Gastroesophageal sphincter (tissue), 4 donors: ENCODE results near the gene FAM111A. TPM values are rescaled to one million over a fixed set of nuclear protein-coding genes. Genes with fewer than 3 reads are reported as not detected.

Source experiments
- ATAC-seq: fragments of 150-250 bp; one replicate; pipeline ENCODE4 v1.9.1; 2016; ENCODE audit warnings: mild to moderate bottlenecking, moderate library complexity
- H3K27ac ChIP-seq, 4 donors: fragments of 200-600 bp; sonication (generic) in 3 of 4; 1 replicate in 3 of 4; 2 replicates in 1 of 4; pipeline ENCODE4 v1.5.1; 2016 to 2019
- H3K27me3 ChIP-seq: fragments of 200-600 bp; sonication (generic); one replicate; pipeline ENCODE4 v1.5.1; 2019
- H3K36me3 ChIP-seq, 2 donors: fragments of 200-600 bp; sonication (generic); one replicate each; pipeline ENCODE4 v1.5.1; 2019; ENCODE audit warnings: control low read depth in 1 of 2
- H3K4me1 ChIP-seq, 3 donors: fragments of 200-600 bp; sonication (generic); 1 replicate in 2 of 3; 2 replicates in 1 of 3; pipeline ENCODE4 v1.5.1; 2016 to 2019; ENCODE audit warnings: control low read depth in 2 of 3
- H3K4me3 ChIP-seq, 2 donors: fragments of 200-600 bp; sonication (generic); one replicate each; pipeline ENCODE4 v1.5.1; 2019; ENCODE audit warnings: mild to moderate bottlenecking in 1 of 2, moderate library complexity in 1 of 2
- H3K9me3 ChIP-seq, 3 donors: fragments of 200-600 bp; sonication (generic); one replicate each; pipeline ENCODE4 v1.5.1; 2017 to 2019; ENCODE audit warnings: control low read depth in 2 of 3
- EP300 ChIP-seq: sonication (generic); formaldehyde crosslinking; IDR thresholded peaks from one replicate; pipeline ENCODE4 v1.6.1; 2017; ENCODE audit warnings: antibody characterized with exemption, mild to moderate bottlenecking
- POLR2A ChIP-seq, 2 donors: fragments of 450-650 bp; IDR thresholded peaks; one replicate each; pipeline ENCODE4 v1.6.1; 2017; ENCODE audit warnings: antibody characterized with exemption in 2 of 2, mild to moderate bottlenecking in 2 of 2, moderate library complexity in 1 of 2
- POLR2AphosphoS5 ChIP-seq: sonication (generic); formaldehyde crosslinking; IDR thresholded peaks from one replicate; pipeline ENCODE4 v1.6.1; 2017; ENCODE audit warnings: antibody characterized with exemption
- WGBS, 2 donors: methylation state at CpG; one replicate each; pipeline ENCODE4 v1.1.5; 2018; ENCODE audit warnings: low coverage in 1 of 2; 5-methylcytosine and 5-hydroxymethylcytosine counted together
- total RNA-seq, 4 donors: library from RNA; depleted of rRNA; stranded (reverse); fragments of >200 nt; gene quantifications; one replicate each; pipeline ENCODE4 v1.1.0, GENCODE V29; 2016
- TF ChIP-seq, protein P1 (sequence below), 4 experiments: fragments of 200-600 bp in 2 of 4; fragments of 450-650 bp in 2 of 4; sonication (generic) in 1 of 4; IDR thresholded peaks; one replicate each; pipeline ENCODE4 v1.5.1; 2017 to 2019; ENCODE audit warnings: antibody characterized with exemption in 4 of 4, mild to moderate bottlenecking in 2 of 4, moderate library complexity in 2 of 4

The FAM111A gene
- total RNA-seq, 4 donors from 2014 or later: 12.8 to 49.2 (median 22.7) TPM

DNA sequence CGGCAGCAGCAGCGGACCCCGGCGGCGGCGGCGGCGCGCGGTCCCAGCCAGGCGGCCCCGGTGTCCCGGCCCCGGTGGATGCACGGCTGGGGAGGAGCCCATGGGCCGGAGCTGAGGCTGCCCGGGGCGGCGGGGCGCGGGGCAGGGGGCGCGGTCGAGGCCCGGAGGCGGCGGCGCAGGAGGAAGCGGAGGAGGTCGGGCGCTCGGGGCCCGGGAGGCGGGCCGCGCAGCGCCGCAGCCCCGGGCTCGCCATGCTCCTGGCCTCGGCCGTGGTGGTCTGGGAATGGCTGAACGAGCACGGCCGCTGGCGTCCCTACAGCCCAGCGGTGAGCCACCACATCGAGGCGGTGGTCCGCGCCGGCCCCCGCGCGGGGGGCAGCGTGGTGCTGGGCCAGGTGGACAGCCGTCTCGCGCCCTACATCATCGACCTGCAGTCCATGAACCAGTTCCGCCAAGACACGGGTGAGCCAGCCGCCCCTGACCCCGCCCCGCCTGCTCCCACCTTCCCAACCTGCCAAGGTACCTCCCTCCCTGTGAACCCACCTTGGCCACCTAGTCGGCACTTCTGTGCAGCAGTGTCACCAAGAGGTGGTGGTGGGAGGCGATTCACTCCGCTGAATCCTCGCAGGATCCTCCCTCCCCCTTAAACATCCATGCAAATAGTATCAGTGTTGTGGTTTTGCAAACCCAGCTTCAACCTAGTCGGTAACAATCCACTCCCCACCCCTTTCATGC is 29.9 kb downstream of the FAM111A start:
- Histone ChIP-seq H3K27me3 (peaks cover 14% of the 10 kb centered on the region), H3K4me3 (peak overlapping the region; percentile 50 to 73), H3K4me1 (peaks cover 0 to 26% (median 11%) of the 10 kb centered on the region in 3 donors), H3K9me3 (no peaks in the 10 kb centered on the region), H3K36me3 (no peaks in the 10 kb centered on the region), H3K27ac (peak overlapping the region in 3 of 4 donors; percentile 66 to 77 (median 73))
- WGBS, 2 donors: 0 to 4% methylated on average over 1 to 4 of the region's 70 CpGs
- peak; percentile 13 for ATAC-seq
- TF ChIP-seq POLR2A (IDR thresholded peaks at IDR 0.05) (no peak), EP300 (no peak), POLR2AphosphoS5 (no peak)
- TF ChIP-seq, protein P1, sequence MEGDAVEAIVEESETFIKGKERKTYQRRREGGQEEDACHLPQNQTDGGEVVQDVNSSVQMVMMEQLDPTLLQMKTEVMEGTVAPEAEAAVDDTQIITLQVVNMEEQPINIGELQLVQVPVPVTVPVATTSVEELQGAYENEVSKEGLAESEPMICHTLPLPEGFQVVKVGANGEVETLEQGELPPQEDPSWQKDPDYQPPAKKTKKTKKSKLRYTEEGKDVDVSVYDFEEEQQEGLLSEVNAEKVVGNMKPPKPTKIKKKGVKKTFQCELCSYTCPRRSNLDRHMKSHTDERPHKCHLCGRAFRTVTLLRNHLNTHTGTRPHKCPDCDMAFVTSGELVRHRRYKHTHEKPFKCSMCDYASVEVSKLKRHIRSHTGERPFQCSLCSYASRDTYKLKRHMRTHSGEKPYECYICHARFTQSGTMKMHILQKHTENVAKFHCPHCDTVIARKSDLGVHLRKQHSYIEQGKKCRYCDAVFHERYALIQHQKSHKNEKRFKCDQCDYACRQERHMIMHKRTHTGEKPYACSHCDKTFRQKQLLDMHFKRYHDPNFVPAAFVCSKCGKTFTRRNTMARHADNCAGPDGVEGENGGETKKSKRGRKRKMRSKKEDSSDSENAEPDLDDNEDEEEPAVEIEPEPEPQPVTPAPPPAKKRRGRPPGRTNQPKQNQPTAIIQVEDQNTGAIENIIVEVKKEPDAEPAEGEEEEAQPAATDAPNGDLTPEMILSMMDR (IDR thresholded peaks at IDR 0.05): no peak

DNA sequence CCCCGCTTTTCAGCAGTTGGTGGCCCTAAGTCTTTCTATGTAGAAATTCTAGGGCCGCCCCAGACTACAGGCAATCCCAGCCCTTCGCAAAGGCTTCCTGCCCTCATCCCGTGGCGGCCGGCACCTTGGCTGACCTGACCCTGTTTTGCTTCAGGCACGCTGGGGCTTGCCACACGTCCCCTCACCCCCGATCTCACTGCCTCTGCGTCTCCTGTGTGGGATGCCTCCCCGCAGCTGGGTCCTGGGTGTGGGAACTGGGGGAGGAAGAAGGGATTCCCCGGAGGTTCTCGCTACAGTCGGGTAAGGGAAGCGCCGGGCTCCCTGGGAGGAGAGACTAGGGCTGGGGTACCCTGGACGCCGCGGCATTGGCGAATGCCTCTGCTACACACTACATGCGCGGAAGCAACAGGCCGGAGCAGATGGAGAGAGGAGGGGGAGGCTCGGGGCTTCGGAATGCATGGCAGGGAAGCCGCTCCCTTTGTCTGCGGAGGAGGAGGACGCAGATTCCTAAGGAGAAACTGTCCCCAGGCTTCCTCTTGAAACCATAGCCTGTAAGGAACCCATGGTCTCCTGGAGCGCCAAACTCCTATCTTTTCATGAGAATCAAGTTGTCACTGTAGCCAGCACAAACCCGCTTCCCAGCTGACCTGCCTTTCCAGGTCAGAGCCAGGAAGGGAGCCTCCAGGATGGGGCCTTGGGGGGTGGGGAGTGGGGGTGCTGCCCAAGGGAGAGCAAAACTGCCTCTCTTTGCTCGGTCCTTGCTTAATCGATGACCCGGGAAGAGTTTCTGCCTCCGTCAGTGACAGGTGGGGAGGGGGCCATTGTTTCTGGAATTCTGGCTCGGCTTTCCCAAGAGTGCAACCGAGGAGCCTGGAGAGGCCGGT is 30.7 kb downstream of the FAM111A start:
- H3K27ac ChIP-seq: peak overlapping the region in 3 of 4 donors; percentile 66 to 77 (median 73)
- TF ChIP-seq POLR2A (IDR thresholded peaks at IDR 0.05): no peak
- peaks cover 14% of the 10 kb centered on the region for H3K27me3 ChIP-seq
- 3% methylated on average over 6 to 12 of the region's 37 CpGs for WGBS, 2 donors
- H3K9me3 ChIP-seq: no peaks in the 10 kb centered on the region
- no peaks in the 10 kb centered on the region for H3K36me3 ChIP-seq
- H3K4me3 ChIP-seq: peak overlapping the region; percentile 50 to 73
- H3K4me1 ChIP-seq: peaks cover 0 to 26% (median 11%) of the 10 kb centered on the region in 3 donors
- ATAC-seq: no peak

GRCh38 chr11:59173964-59174663 is 31.5 kb downstream of the FAM111A start:
- ATAC-seq: peak; percentile 48
- TF ChIP-seq, protein P1 (IDR thresholded peaks at IDR 0.05): no peak
- peak; percentile 32 for TF ChIP-seq POLR2AphosphoS5
- no peak for TF ChIP-seq EP300
- TF ChIP-seq POLR2A (IDR thresholded peaks at IDR 0.05): no peak
- Histone ChIP-seq H3K4me3 (peak overlapping the region in 1 of 2 donors; percentile 73), H3K27ac (peak overlapping the region in 3 of 4 donors; percentile 66 to 77 (median 73)), H3K36me3 (no peaks in the 10 kb centered on the region), H3K4me1 (peaks cover 0 to 26% (median 11%) of the 10 kb centered on the region in 3 donors), H3K27me3 (peaks cover 14% of the 10 kb centered on the region), H3K9me3 (no peaks in the 10 kb centered on the region)
- WGBS, 2 donors: 48 to 63% methylated on average over 4 to 5 of the region's 7 CpGs

GRCh38 chr11:59174664-59175033 is 32.0 kb downstream of the FAM111A start:
- no peak for ATAC-seq
- Histone ChIP-seq H3K27ac (peak overlapping the region in 3 of 4 donors; percentile 0 to 77 (median 41)), H3K4me1 (peaks cover 0 to 26% (median 11%) of the 10 kb centered on the region in 3 donors), H3K27me3 (peaks cover 14% of the 10 kb centered on the region), H3K36me3 (no peaks in the 10 kb centered on the region), H3K9me3 (no peaks in the 10 kb centered on the region), H3K4me3 (no peak overlapping the region)
- TF ChIP-seq, protein P1 (IDR thresholded peaks at IDR 0.05): no peak
- TF ChIP-seq POLR2A (IDR thresholded peaks at IDR 0.05) (no peak), EP300 (no peak), POLR2AphosphoS5 (no peak)
- 85 to 100% methylated on average over 3 to 6 of the region's 7 CpGs for WGBS, 2 donors

DNA sequence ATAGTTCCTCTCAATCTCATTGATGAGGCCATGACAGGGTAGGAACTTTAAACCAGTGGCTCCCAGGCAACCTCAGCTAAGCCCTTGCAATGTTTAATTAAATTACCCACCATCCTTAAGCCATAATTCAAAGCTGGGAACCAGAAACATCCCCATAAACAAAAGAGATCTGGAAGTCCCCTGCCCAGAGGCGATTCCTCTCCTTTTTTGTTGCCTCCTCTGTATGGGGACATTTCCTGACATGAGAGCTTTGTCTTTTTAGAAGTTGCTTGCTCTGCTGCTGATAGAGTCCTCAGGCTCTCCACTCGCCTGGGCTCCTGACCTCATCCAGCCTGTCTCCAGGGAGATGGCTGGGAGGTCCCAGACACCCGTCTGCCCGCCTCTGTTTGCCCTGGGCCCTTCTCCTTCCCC is 32.4 kb downstream of the FAM111A start:
- H3K4me3 ChIP-seq: no peak overlapping the region
- H3K9me3 ChIP-seq: no peaks in the 10 kb centered on the region
- H3K4me1 ChIP-seq: peaks cover 0 to 26% (median 11%) of the 10 kb centered on the region in 3 donors
- H3K36me3 ChIP-seq: no peaks in the 10 kb centered on the region
- H3K27ac ChIP-seq: peak overlapping the region in 3 of 4 donors; percentile 0 to 41 (median 26)
- peaks cover 14% of the 10 kb centered on the region for H3K27me3 ChIP-seq
- no peak for ATAC-seq
- TF ChIP-seq POLR2A (IDR thresholded peaks at IDR 0.05) (no peak), EP300 (no peak)
- WGBS, 2 donors: 69% methylated on average over 3 of the region's 4 CpGs; no CpG with 5 or more reads in 1 of the 2 donors
